GM19240 (cell line): Measurements from ENCODE around the gene NUDT3.
"Not testable (repeated sequence)": the region's sequence is repeated elsewhere in the genome, so short reads cannot be mapped to it uniquely, and the experiment has no call there.

Experiments
- DNase-seq: peaks from one replicate; pipeline ENCODE4 v3.0.0; 2011; ENCODE audit warnings: low spot score; ENCODE audit not compliant: insufficient read length

NUDT3 gene

GRCh38 chr6:34288581-34288980 lies 103.9 kb downstream of the NUDT3 start:
- DNase-seq = no peak

- no peak for DNase-seq
Measured at GRCh38 chr6:34285448-34286164, 106.9 kb downstream of the NUDT3 start.

- DNase-seq = no peak
Measured at GRCh38 chr6:34284563-34285447, 107.7 kb downstream of the NUDT3 start.

GRCh38 chr6:34281702-34282334 lies 110.7 kb downstream of the NUDT3 start:
- no peak for DNase-seq

GRCh38 chr6:34280216-34280615 lies 112.3 kb downstream of the NUDT3 start:
- no peak for DNase-seq

GRCh38 chr6:34278833-34279232 lies 113.6 kb downstream of the NUDT3 start:
- DNase-seq = no peak

- no peak for DNase-seq
Measured at GRCh38 chr6:34277763-34278112, 114.7 kb downstream of the NUDT3 start.

- no peak for DNase-seq
Measured at GRCh38 chr6:34276881-34277762, 115.3 kb downstream of the NUDT3 start.

- no peak for DNase-seq
Measured at GRCh38 chr6:34276191-34276590, 116.3 kb downstream of the NUDT3 start.

GRCh38 chr6:34275128-34275804 lies 117.2 kb downstream of the NUDT3 start:
- DNase-seq = no peak

- DNase-seq = no peak
Measured at GRCh38 chr6:34274129-34274528, 118.3 kb downstream of the NUDT3 start.

- peak; percentile 16 for DNase-seq
Measured at GRCh38 chr6:34273242-34273805, 119.1 kb downstream of the NUDT3 start.

- no peak for DNase-seq
Measured at GRCh38 chr6:34272013-34272926, 120.2 kb downstream of the NUDT3 start.

- DNase-seq = not testable (repeated sequence)
Measured at GRCh38 chr6:34269658-34270341, 122.7 kb downstream of the NUDT3 start.

- not testable (repeated sequence) for DNase-seq
Measured at GRCh38 chr6:34269132-34269531, 123.3 kb downstream of the NUDT3 start.

GRCh38 chr6:34267746-34268145 lies 124.7 kb downstream of the NUDT3 start:
- DNase-seq = no peak

GRCh38 chr6:34263484-34263883 lies 129.0 kb downstream of the NUDT3 start:
- not testable (repeated sequence) for DNase-seq

- no peak for DNase-seq
Measured at GRCh38 chr6:34260576-34261267, 131.7 kb downstream of the NUDT3 start.
